ENCODE measurements around the gene CRYBG1.

DNA sequence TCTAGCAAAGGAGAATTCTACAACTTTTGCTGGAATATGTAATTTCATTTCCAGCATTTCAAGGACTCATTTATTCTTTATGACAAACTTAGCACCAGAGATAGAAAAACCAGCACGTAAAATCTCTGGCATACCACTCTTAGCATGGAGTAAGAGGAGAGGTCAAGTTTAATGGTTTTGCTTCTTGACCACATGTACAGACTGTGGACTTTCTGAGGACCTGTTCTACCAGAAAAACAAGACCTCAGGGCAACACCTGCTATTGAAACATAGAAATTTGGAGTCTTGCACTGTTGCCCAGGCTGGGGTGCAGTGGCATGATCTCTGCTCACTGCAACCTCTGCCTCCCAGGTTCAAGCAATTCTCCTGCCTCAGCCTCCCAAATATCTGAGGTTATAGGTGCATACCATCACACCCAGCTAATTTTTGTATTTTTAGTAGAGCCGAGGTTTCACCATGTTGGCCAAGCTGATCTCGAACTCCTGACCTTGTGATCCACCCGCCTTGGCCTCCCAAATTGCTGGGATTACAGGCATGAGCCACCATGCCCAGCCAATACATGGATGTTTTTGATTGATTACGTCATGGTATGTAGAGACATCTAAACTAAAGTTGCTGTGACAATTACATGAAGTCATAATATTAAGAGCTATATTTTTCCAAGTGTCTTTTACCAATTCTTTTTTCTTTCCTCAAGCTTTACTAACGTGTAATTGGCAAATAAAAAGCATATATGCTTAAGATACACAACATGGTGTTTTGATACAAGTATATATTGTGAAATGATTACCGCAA lies 36.1 kb downstream of the CRYBG1 start:
- TF ChIP-seq HCFC1 (IDR thresholded peaks at IDR 0.05; ENCODE audit: low read length) (no peak), RB1 (IDR thresholded peaks at IDR 0.05; ENCODE audit: borderline replicate concordance) (no peak)
